GM13976 (cell line): ENCODE data around the gene GAB2.

Source experiments
- DNase-seq: peaks from one replicate; pipeline ENCODE4 v3.0.0; 2012; ENCODE audit warnings: low spot score
- CTCF ChIP-seq: IDR thresholded peaks from 2 replicates; pipeline ENCODE4 v1.5.1; 2012; ENCODE audit warnings: borderline replicate concordance, mild to moderate bottlenecking; ENCODE audit not compliant: insufficient read depth; ENCODE audit errors: extremely low read depth, missing control alignments, control extremely low read depth
- in situ Hi-C: fragments of 300-500 bp; cut with MboI; formaldehyde crosslinking; loops from one replicate; pipeline ENCODE4 v1.12.0; 2022; ENCODE audit warnings: low sequenced_read_pairs, mixed read lengths, inconsistent platforms; ENCODE audit not compliant: unreplicated experiment

Gene GAB2

GRCh38 chr11:78457448-78457847 is 39.8 kb upstream of the GAB2 start:
- in situ Hi-C loops = no loop called here
- TF ChIP-seq CTCF = no peak
- no peak for DNase-seq

- peak; percentile 32 for DNase-seq
- in situ Hi-C loops = no loop called here
- no peak for TF ChIP-seq CTCF
Observed at GRCh38 chr11:78453140-78453935, 35.7 kb upstream of the GAB2 start.

GRCh38 chr11:78451371-78452150 is 33.9 kb upstream of the GAB2 start:
- DNase-seq = no peak
- in situ Hi-C loops = no loop called here
- TF ChIP-seq CTCF = no peak

GRCh38 chr11:78450866-78451265 is 33.2 kb upstream of the GAB2 start:
- in situ Hi-C loops = no loop called here
- no peak for TF ChIP-seq CTCF
- DNase-seq = no peak

- in situ Hi-C loops = no loop called here
- no peak for DNase-seq
- no peak for TF ChIP-seq CTCF
Observed at GRCh38 chr11:78449866-78450265, 32.2 kb upstream of the GAB2 start.

GRCh38 chr11:78446210-78446609 is 28.6 kb upstream of the GAB2 start:
- in situ Hi-C loops = no loop called here
- DNase-seq = no peak
- no peak for TF ChIP-seq CTCF
